ENCODE data around the gene SLC1A3. TPM values are rescaled to one million over a fixed set of nuclear protein-coding genes. Genes with fewer than 3 reads are reported as not detected.
A peak's percentile ranks its signal among the peaks of the same experiment; 100 is the strongest.

Gene SLC1A3
- total and polyA plus RNA-seq, 7 experiments from 2014 or later, result 0.32 to 3.1 (median 0.62) TPM; not detected in 3

DNA sequence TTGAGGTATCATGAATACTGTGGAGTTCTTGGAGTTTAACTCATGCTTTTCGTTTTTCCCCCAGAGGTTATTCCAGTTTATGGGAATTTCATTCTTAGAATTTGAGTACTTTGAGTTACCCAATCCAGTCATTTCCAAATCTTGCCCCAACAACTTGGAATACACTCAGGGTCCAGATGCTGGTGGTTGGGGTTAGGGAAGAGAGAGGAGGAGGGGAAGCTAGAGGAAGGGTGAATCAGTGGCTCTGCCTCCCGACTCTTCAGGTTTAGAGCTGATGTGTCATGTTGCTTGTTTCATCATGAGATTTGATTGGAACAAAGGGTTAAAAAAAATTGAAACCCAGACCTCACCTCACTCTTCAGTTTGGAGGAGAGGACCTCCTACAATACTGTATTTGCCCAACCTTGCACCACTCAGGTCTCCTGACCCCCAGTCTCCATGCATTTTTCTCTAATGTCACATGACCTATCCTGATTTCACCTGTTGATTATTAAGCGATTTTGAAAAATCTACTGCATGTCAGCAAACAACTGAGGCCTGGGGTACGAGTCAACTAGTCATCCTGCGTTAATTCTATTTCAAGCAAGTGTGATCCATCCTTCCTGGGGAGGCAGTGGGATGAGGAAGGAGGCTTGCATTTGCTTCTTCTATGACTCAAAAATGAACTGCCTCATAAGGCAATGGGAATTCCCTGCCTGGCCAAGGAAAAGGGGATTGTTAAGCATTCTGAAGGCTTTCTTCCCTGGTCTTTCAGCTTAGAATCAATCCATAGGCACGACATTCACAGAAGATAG, 6.2 kb upstream of the SLC1A3 start:
- peaks cover 16 to 27% (median 20%) of the 10 kb centered on the region in 5 donors for H3K27me3 Mint-ChIP-seq
- ChIA-PET POLR2A (no interaction called here), CTCF (no interaction called here)
- H3K4me1 ChIP-seq (ENCODE audit: control insufficient read depth in 2 of 2, insufficient read depth in 2 of 2, low read length in 2 of 2), result no peaks in the 10 kb centered on the region
- H3K36me3 Mint-ChIP-seq, result no peaks in the 10 kb centered on the region
- H3K36me3 ChIP-seq (ENCODE audit: control insufficient read depth in 2 of 3, insufficient read depth in 3 of 3, low read length in 3 of 3), result no peaks in the 10 kb centered on the region
- H3K9me3 ChIP-seq (ENCODE audit: control insufficient read depth in 2 of 3, low read length in 3 of 3), result no peaks in the 10 kb centered on the region
- no peak overlapping the region for H3K4me3 ChIP-seq (ENCODE audit: low read length)
- peaks cover 0 to 4% (median 0%) of the 10 kb centered on the region in 11 donors for H3K9me3 Mint-ChIP-seq
- H3K27ac Mint-ChIP-seq, result no peak overlapping the region
- H3K27ac ChIP-seq (ENCODE audit: low read depth, low read length), result no peak overlapping the region
- intact Hi-C loops (cut with micrococcal nuclease), result no loop called here
- H3K4me3 Mint-ChIP-seq, result no peak overlapping the region
- ATAC-seq, result no peak
- DNase-seq, result no peak
- no peaks in the 10 kb centered on the region for H3K27me3 ChIP-seq (ENCODE audit: control insufficient read depth in 2 of 2, insufficient read depth in 2 of 2, low read length in 2 of 2)
- H3K4me1 Mint-ChIP-seq, result peaks cover 0 to 1% (median 0%) of the 10 kb centered on the region in 7 donors

DNA sequence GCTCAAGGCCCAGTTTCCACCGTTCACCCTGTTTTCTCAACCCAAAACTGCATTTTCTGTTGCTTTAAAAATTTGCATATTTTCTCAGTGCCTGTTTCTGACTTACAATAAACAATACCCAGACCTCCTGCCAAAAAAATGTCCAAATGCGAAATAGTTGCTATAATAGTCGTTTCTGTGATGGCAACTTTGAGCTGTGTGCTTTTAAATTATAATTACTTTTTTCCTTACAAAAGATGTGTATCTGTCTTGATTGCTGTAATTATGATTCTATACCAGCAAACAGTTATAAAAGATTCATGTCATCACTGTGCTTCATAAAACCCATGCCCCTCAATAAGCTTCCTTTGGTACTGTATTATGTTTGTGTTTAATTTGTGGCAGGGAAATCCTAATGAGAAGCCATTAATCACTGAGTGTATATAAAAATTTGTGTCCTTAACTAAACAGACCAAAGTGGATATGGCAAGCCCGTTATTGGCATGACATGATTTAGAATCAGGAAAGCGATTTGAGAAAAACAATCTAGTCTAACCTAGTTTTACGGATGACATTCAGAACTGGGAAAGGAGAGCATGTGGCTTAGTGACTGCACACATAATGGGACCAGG, 5.4 kb upstream of the SLC1A3 start:
- Mint-ChIP-seq H3K27ac (no peak overlapping the region), H3K9me3 (peaks cover 0 to 4% (median 0%) of the 10 kb centered on the region in 11 donors), H3K27me3 (peaks cover 23 to 34% (median 25%) of the 10 kb centered on the region in 5 donors), H3K36me3 (no peaks in the 10 kb centered on the region), H3K4me3 (no peak overlapping the region), H3K4me1 (peaks cover 0 to 4% (median 2%) of the 10 kb centered on the region in 7 donors)
- intact Hi-C loops (cut with micrococcal nuclease), result no loop called here
- DNase-seq, result no peak
- no peak for ATAC-seq
- H3K27me3 ChIP-seq (ENCODE audit: control insufficient read depth in 2 of 2, insufficient read depth in 2 of 2, low read length in 2 of 2), result no peaks in the 10 kb centered on the region
- ChIA-PET CTCF (no interaction called here), POLR2A (no interaction called here)
- no peaks in the 10 kb centered on the region for H3K4me1 ChIP-seq (ENCODE audit: control insufficient read depth in 2 of 2, insufficient read depth in 2 of 2, low read length in 2 of 2)
- H3K9me3 ChIP-seq (ENCODE audit: control insufficient read depth in 2 of 3, low read length in 3 of 3), result no peaks in the 10 kb centered on the region
- no peak overlapping the region for H3K27ac ChIP-seq (ENCODE audit: low read depth, low read length)
- H3K36me3 ChIP-seq (ENCODE audit: control insufficient read depth in 2 of 3, insufficient read depth in 3 of 3, low read length in 3 of 3), result no peaks in the 10 kb centered on the region
- H3K4me3 ChIP-seq (ENCODE audit: low read length), result no peak overlapping the region

DNA sequence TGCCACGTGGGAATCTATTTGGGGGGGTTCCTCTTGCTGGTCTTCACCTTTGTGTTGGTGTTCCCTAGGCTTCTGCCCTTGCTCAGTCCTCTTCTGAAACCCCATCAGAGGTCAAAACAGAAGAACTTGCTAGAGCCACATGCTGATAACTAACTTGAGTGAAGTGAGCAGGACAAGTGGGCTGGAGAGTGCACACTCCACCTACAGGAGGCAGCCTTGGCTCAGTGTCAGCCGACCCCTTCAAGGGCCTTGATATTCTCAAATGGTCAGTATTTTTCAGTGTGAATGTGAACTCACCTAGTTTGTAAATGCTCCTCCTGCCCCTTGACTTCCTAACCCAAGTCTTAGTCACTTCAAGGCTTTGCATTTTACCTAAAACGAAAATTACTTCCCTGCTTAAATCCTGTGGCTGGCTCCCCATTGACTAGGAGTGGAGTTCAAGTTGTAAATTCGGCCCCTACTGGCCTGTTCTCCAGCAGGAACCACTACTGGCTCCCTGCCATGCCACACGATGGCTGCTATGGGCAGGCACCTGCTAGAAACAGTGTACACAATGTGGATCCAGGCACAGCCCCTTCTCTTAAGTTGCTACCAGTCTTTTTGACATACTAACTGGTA, 3.6 kb upstream of the SLC1A3 start:
- DNase-seq (no peak), ATAC-seq (peak; percentile 44)
- H3K4me1 Mint-ChIP-seq, result peaks cover 8 to 17% (median 14%) of the 10 kb centered on the region in 7 donors
- ChIA-PET CTCF (no interaction called here), POLR2A (no interaction called here)
- Histone ChIP-seq H3K27ac (ENCODE audit: low read depth, low read length) (no peak overlapping the region), H3K4me3 (ENCODE audit: low read length) (no peak overlapping the region), H3K36me3 (ENCODE audit: control insufficient read depth in 2 of 3, insufficient read depth in 3 of 3, low read length in 3 of 3) (no peaks in the 10 kb centered on the region), H3K4me1 (ENCODE audit: control insufficient read depth in 2 of 2, insufficient read depth in 2 of 2, low read length in 2 of 2) (no peaks in the 10 kb centered on the region), H3K9me3 (ENCODE audit: control insufficient read depth in 2 of 3, low read length in 3 of 3) (no peaks in the 10 kb centered on the region), H3K27me3 (ENCODE audit: control insufficient read depth in 2 of 2, insufficient read depth in 2 of 2, low read length in 2 of 2) (no peaks in the 10 kb centered on the region)
- no peak overlapping the region for H3K4me3 Mint-ChIP-seq
- H3K27me3 Mint-ChIP-seq, result peaks cover 38 to 49% (median 42%) of the 10 kb centered on the region in 5 donors
- no peak overlapping the region for H3K27ac Mint-ChIP-seq
- peaks cover 0 to 4% (median 0%) of the 10 kb centered on the region in 11 donors for H3K9me3 Mint-ChIP-seq
- intact Hi-C loops (cut with micrococcal nuclease), result no loop called here
- no peaks in the 10 kb centered on the region for H3K36me3 Mint-ChIP-seq

DNA sequence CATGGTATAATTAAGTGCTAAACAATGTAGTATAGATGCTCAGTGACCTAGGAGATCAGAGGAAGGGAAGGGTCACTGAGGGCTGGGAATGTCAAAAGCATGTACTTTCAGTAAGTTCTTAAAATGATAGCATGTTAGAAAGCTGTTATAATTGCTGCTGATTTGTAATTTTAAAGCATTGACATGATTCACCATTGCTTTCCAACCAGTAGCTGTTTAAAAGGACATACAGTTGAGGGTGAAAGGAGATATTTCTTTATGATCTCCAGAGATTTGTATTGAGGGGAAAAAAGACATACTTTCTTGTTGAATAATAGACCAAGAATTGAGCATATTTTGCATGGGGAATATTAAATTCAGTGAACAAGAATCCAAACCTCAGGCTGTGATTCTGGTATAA, 1.2 kb upstream of the SLC1A3 start:
- Mint-ChIP-seq H3K4me3 (peak overlapping the region in 2 of 10 donors; percentile 9 to 39), H3K9me3 (peaks cover 0 to 4% (median 0%) of the 10 kb centered on the region in 11 donors), H3K36me3 (no peaks in the 10 kb centered on the region), H3K4me1 (peaks cover 8 to 17% (median 14%) of the 10 kb centered on the region in 7 donors), H3K27ac (no peak overlapping the region), H3K27me3 (peaks cover 51 to 70% (median 58%) of the 10 kb centered on the region in 5 donors)
- Histone ChIP-seq H3K9me3 (ENCODE audit: control insufficient read depth in 2 of 3, low read length in 3 of 3) (no peaks in the 10 kb centered on the region), H3K27ac (ENCODE audit: low read depth, low read length) (no peak overlapping the region), H3K4me3 (ENCODE audit: low read length) (no peak overlapping the region), H3K4me1 (ENCODE audit: control insufficient read depth in 2 of 2, insufficient read depth in 2 of 2, low read length in 2 of 2) (no peaks in the 10 kb centered on the region), H3K27me3 (ENCODE audit: control insufficient read depth in 2 of 2, insufficient read depth in 2 of 2, low read length in 2 of 2) (no peaks in the 10 kb centered on the region), H3K36me3 (ENCODE audit: control insufficient read depth in 2 of 3, insufficient read depth in 3 of 3, low read length in 3 of 3) (no peaks in the 10 kb centered on the region)
- POLR2A ChIA-PET, result no interaction called here
- ATAC-seq, result no peak
- CTCF ChIA-PET, result no interaction called here
- no peak for DNase-seq
- intact Hi-C loops (cut with micrococcal nuclease), result no loop called here

DNA sequence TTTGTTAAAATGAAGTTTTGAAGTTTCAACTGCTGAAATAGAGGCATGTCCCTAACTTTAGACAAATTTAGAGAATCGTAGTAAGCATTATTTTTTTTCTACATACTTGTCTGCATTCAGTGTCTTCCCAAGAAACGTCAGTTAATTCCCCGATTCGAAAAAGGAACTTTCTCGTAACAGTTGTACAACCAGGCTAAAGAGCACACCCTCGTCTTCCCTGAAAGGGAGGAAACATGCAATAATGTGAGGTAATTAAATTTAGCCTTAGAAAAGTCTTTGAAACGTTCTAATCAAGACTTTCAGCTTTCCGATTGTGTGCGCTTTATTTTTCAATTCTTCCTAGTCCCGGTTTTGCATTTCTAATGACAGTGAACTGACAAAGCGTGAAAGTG, 374 bp upstream of the SLC1A3 start:
- Mint-ChIP-seq H3K4me1 (peaks cover 8 to 17% (median 14%) of the 10 kb centered on the region in 7 donors), H3K9me3 (peaks cover 0 to 5% (median 0%) of the 10 kb centered on the region in 11 donors), H3K27me3 (peaks cover 56 to 76% (median 66%) of the 10 kb centered on the region in 5 donors), H3K4me3 (peak overlapping the region; percentile 21 to 88 (median 74)), H3K36me3 (no peaks in the 10 kb centered on the region), H3K27ac (no peak overlapping the region)
- ChIA-PET CTCF (no interaction called here), POLR2A (no interaction called here)
- Histone ChIP-seq H3K27ac (ENCODE audit: low read depth, low read length) (no peak overlapping the region), H3K36me3 (ENCODE audit: control insufficient read depth in 2 of 3, insufficient read depth in 3 of 3, low read length in 3 of 3) (no peaks in the 10 kb centered on the region), H3K27me3 (ENCODE audit: control insufficient read depth in 2 of 2, insufficient read depth in 2 of 2, low read length in 2 of 2) (no peaks in the 10 kb centered on the region), H3K4me1 (ENCODE audit: control insufficient read depth in 2 of 2, insufficient read depth in 2 of 2, low read length in 2 of 2) (no peaks in the 10 kb centered on the region), H3K4me3 (ENCODE audit: low read length) (no peak overlapping the region), H3K9me3 (ENCODE audit: control insufficient read depth in 2 of 3, low read length in 3 of 3) (no peaks in the 10 kb centered on the region)
- ATAC-seq (no peak), DNase-seq (no peak)
- intact Hi-C loops (cut with micrococcal nuclease), result no loop called here

DNA sequence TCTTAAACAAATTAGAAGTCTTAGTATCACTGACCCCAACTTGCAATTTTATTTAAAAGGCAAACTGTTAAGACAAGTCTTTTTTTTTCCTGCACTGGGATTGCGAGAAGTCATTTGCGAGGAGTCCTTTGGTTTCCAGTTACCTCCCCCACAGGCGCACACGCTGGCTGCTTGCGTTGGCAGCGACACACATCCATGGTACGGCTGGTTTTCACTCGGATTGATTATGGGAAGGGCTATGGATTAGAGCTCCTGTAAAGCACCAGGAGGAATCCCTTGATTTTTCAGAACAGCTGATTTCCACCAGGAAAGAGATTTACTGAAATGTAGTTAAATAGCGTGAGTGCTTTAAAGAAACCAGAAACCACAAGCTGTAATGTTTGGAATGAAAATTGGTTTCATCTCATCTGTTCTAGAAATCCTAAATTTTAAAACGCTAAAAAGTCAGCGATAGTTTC, 737 bp downstream of the SLC1A3 start:
- ATAC-seq (no peak), DNase-seq (no peak)
- Histone ChIP-seq H3K4me3 (ENCODE audit: low read length) (no peak overlapping the region), H3K27ac (ENCODE audit: low read depth, low read length) (no peak overlapping the region), H3K9me3 (ENCODE audit: control insufficient read depth in 2 of 3, low read length in 3 of 3) (no peaks in the 10 kb centered on the region), H3K4me1 (ENCODE audit: control insufficient read depth in 2 of 2, insufficient read depth in 2 of 2, low read length in 2 of 2) (no peaks in the 10 kb centered on the region), H3K27me3 (ENCODE audit: control insufficient read depth in 2 of 2, insufficient read depth in 2 of 2, low read length in 2 of 2) (no peaks in the 10 kb centered on the region), H3K36me3 (ENCODE audit: control insufficient read depth in 2 of 3, insufficient read depth in 3 of 3, low read length in 3 of 3) (no peaks in the 10 kb centered on the region)
- Mint-ChIP-seq H3K27ac (no peak overlapping the region), H3K4me3 (peak overlapping the region in 9 of 10 donors; percentile 48 to 88 (median 75)), H3K36me3 (no peaks in the 10 kb centered on the region), H3K4me1 (peaks cover 8 to 17% (median 14%) of the 10 kb centered on the region in 7 donors), H3K9me3 (peaks cover 0 to 5% (median 0%) of the 10 kb centered on the region in 11 donors), H3K27me3 (peaks cover 56 to 76% (median 65%) of the 10 kb centered on the region in 5 donors)
- intact Hi-C loops (cut with micrococcal nuclease), result no loop called here
- ChIA-PET POLR2A (no interaction called here), CTCF (no interaction called here)

Measured in naive thymus-derived CD4-positive, alpha-beta T cell (primary cell).